Measurements from ENCODE around the gene PPM1E.
"Not testable (repeated sequence)": the region's sequence is repeated elsewhere in the genome, so short reads cannot be mapped to it uniquely, and the experiment has no call there.

The PPM1E gene

DNA sequence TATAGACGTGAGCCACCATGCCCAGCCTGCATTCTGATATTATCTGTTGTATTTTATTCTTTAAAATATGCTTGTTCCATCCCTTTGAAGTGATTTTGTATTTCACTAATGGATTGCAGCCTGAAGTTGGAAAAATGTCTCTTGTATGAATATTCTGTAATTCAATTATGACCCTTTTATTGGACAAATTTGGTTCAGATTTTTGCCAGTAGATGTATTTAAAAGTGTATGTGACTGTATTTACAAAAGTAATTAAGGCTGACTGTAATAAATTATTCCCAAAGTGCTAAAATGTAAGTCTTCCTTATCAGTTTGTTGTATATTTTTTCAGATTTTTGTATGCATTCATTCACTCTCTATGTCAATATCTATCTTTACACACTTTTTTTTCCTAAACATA lies 23.8 kb downstream of the PPM1E start:
- DNase-seq (ENCODE audit: low read depth in 2 of 2), result no peak

DNA sequence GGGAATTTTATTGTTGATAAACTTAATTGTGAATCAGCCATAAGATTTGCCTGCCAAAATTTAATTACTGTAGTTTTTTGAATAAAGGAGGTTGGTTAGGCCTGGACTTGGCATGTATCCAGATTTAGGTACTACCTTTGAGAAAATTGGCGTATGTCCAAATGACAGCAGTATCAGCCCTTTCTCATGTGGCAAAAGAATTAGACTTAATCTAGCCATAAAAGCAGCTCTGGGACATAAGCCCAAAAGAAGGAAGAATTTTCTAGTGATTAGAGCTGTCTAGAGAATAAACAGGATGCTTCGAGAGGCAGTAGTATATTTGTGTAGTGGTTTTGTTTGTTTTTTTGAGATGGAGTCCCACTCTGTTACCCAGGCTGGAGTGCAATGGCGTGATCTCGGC lies 27.7 kb downstream of the PPM1E start:
- DNase-seq (ENCODE audit: low read depth in 2 of 2), result no peak

DNA sequence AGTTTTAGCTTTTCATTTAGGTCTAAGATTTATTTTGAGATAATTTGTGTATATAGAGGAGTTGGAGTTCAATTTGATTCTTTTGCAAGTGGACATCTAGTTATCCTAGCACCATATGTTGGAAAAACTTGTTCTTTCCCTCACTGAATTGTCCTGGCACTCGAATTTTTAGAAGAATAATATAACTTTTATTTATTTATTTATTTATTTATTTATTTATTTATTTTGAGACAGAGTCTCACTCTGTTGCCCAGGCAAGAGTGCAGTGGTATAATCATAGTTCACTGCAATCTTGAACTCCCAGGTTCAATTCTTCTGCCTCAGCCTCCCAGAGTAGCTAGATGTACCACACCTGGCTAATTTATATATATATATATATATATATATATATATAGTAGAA lies 29.4 kb downstream of the PPM1E start:
- DNase-seq (ENCODE audit: low read depth in 2 of 2), result no peak

DNA sequence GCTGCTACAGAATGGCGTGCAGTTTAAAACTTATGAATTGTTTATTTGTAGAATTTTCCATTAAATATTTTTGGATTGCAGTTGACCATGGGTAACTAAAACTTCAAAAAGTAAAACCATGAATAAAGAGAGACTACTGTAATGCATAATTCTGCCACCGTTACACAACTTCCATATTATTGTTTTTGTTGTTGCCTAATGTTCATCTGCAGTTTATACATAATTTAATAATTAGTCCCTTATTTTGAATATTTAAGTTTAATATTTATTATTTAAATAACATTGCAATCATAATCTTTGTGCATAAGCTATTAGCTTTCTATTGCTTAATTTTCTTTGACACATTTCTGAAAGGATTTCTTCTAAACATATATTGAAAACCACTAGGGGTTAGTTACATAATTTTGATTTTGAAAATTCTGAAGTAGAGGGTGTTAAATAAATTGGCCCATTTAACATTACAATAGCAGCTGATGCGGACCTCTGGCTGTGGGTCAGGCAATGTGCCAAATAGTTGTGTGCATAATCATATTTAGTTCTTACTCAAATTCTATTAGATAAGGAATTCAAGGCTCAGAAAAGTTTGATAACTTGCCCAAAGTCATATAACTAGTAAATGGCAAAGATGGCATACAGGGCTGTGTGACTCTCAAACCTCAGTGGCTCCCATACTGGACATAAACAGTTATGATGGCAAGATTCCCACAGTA lies 31.1 kb downstream of the PPM1E start:
- no peak for DNase-seq (ENCODE audit: low read depth in 2 of 2)

DNA sequence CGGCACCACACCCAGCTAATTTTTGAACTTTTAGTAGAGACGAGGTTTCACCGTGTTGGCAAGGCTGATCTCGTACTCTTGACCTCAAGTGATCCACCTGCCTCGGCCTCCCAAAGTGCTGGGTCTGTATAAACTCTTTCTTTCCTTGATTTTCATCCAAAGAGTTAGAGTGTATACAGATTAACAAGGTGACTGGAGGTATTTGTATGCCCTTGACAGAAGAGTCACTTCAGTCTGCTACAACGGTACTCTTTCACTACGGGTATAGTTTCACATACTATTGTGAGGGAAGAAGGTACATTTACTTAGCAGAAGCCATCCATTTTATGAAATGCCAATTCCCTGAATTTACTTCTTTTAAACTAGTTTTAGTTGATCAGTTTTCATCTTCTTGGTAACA lies 32.5 kb downstream of the PPM1E start:
- DNase-seq (ENCODE audit: low read depth in 2 of 2), result no peak

DNA sequence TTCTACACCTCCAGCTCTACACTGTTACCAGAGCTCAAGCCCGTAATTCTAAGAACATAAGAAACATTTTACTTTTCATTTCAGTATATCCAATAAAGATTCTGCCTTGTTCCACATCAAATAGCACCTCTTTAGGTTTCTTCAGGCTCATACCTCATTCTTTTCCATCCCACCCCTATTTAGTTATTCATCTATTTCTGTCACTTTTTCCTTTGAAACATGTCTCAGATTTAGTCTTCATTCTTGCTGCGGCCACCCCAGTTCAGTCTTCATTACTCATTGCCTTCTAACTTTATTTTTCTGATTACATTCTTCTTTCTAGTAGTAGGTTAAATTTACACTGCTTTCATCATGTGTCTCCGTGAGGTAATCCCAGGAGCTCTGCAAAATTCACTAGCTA lies 33.5 kb downstream of the PPM1E start:
- DNase-seq (ENCODE audit: low read depth in 2 of 2), result no peak

DNA sequence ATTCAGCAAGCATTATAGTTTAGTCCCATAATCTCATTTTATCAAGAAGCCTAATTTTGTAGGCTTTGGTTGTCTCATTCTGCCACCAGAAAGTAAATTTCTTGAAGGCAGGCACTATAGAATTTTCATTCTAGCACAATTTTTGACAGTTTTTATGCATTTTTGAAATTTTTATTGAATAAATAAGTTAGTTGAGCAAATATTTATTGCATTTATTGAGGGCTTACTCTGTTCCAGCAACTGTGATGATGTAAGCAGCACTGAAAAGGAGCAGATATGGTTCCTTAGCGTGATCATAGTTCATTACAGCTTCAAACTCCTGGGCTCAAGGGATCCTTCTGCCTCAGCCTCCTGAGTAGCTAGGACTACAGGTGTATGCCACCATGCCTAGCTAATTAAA lies 34.2 kb downstream of the PPM1E start:
- no peak for DNase-seq (ENCODE audit: low read depth in 2 of 2)

DNA sequence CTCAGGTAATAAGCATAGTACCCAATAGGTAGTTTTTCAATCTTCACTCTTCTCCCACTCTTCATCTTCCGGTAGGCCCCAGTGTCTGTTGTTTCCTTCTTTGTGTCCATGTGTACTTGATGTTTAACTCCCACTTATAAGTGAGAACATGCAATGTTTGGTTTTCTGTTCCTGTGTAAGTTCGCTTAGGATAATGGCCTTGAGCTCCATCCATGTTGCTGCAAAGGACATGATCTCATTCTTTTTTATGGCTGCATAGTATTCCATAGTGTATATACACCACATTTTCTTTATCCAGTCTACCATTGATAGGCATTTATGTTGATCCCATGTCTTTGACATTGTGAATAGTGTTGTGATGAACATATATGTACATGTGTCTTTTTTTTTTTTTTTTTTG lies 38.9 kb downstream of the PPM1E start:
- not testable (repeated sequence) for DNase-seq (ENCODE audit: low read depth in 2 of 2)

DNA sequence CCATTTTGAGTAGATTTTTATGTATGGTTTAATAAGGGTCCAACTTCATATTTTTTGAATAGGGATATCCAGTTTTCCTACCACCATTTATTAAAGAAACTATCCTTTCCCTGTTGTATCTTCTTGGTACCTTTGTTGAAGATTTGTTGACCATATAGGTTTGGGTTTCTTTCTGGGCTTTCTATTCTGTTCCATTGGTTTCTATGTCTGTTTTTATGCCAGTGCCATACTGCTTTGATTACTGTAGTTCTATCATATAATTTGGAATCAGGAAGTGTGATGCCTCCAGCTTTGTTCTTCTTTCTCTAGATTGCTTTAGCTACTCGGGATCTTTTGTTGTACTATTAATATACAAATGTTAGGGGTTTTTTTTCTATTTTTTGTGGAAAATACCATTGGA lies 46.5 kb downstream of the PPM1E start:
- DNase-seq (ENCODE audit: low read depth in 2 of 2), result no peak

DNA sequence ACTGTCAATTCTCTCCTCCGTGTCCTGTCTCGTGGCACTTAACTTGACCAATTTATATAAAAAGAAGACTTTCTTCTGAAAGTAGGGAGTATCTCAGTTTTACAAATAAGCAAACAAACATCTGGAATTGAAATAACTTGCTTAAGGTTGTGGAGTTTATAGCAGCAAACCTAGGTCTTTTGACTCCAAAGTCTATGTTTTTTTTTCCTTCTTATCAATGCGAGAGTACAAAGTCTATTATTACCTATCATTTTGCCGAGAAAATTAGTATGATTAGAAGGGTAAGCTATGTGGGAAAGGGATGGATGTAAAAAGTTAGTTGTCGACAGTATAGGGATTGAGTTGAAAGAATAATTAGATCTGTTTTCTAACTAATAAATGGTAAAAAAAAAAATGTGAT lies 50.4 kb downstream of the PPM1E start:
- DNase-seq (ENCODE audit: low read depth in 2 of 2), result no peak

DNA sequence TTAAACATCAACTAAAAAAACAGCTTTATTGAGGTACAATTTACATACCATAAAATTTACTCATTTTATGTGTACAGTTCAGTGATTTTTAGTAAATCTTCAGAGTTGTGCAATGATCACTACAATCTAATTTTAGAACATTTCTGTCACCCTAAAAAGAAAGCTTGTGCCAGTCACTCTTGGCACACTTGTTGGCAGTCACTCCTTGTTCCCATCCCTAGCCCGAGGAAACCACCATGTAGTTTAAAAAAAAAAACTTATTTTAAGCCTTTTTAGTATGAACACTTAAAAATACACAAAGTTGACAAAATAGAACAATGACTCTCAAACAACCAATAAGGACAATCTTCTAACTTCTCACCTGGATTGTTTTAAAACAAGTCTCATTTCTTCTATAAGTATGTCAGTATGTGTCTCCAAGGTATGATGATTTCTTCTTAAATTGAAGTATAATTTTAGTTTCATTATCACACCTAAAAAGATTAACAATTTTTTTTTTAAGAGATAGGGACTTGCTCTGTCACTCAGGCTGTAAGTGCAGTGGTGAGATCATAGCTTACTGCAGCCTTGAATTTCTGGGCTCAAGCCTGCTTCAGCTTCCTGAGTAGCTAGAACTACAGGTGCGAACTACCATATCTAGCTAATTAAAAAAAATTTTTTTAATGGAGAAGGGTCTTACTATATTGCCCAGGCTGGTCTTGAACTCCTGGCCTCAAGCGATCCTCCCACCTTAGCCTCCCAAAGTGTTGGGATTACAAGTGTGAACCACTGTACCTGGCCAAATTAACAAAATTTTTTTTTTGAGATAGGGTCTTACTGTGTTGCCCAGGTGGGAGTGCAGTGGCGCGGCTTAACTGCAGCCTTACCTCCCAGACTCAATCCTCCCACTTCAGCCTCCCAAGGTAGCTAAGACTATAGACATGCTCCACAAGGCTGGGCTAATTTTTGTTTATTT lies 53.2 kb downstream of the PPM1E start:
- no peak for DNase-seq (ENCODE audit: low read depth in 2 of 2)

DNA sequence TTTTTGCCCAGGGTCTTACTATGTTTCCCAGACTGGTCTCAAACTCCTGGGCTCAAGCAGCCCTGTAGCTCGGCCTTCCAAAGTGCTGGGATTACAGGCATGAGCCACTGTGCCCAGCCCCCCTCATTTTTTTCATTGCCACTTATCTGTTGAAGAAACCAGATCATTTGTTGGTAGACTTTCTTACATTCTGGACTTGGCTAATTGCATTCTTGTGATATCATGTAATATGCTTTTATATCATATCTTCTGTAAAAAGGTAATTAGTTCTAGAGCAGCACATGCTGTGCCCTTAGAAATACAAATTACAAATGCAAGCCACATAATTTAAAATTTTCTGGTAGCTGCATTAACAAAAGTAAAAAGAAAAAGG lies 53.9 kb downstream of the PPM1E start:
- no peak for DNase-seq (ENCODE audit: low read depth in 2 of 2)

DNA sequence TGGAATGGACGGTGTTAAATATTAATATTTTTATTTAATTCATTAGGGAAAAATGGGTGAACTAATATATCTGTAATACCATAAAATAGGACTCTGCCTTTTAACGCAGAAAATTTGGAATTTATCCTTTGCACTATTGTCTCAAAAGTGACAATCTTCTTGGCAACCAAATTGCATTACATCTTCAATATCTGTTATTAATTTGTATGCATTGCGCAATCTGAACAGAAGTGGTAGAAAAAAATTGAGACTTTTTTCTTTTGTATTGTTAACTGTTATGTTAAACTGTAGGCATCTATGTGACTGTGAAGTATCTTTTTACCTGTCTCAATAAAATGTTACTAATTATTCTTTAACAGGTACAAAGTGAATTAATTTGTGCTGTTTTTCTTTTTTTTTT lies 55.6 kb downstream of the PPM1E start:
- no peak for DNase-seq (ENCODE audit: low read depth in 2 of 2)

DNA sequence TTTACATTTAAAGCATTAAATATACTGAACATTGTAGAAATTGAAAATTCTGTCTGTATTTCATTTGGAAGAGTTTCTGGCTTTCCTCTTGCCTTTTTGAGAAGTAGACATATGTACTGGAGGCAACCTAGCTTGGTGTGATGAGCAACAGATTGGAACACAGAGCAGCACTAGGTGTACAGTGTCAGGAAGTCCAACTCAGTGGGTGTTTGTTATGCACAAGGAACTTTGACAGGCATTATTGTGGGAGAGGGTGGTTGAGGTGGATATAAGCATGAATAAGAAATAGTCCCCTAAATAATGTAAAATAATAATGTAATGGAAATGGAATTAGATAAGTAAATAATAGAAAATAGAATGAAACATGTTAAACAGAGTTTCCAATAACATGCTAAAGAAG lies 58.1 kb downstream of the PPM1E start:
- no peak for DNase-seq (ENCODE audit: low read depth in 2 of 2)

DNA sequence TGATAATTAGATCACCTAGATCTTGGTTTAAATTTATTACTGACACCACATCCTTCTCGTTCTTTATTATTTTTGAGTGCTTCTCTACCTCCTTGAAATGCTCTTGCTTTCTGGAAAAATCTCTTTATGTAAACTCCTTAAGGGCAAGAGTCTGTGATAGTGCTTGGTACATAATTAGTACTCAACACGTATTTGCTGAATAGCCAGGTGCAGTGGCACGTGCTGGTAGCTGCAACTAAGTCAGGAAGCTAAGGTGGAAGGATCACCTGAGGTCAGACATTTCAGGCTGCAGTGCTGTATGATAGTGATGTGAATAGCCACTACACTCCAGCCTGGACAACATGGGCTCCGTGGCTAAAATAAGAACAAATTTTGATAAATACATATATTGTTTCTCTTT lies 63.0 kb downstream of the PPM1E start:
- DNase-seq (ENCODE audit: low read depth in 2 of 2), result no peak

DNA sequence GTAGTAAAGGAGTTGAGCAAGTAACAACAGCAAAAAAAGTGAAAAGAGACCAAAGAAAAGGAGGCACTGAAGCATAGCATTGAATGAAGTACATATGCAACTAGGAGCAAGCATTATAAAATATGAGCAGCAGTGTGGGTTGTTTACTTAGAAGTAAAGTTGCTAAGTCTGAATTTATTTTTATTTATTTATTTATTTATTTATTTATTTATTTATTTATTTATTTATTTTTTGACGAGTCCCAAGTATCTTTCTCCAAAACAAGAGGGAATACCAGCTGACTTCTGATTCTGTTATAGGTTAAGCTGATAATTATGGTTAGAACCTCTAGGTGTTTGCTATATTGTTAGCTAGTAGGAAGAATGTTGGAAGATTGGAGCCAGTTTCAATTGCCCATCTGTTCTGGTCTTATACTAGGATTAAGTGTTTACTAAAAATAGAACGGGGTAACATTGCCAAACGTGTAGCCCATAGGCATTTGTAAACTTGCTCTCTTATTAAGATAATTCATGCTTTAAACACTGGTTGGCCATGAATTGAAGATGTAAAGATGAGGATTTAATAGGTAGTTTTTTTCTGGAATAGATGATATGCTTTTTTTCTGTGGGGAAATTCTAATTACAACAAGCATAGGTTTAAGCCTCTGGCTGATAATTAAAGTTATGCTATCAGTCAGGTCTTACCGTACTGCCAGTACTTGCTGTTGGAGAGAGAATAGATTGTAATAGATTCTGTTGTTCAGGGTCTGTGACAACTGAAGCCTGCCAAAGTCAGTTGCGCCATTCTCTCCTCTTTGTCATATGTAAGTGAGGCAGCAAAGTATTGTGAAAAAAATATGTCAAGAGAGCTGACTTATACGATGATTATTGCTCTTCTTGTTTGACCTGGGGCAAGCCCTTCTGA lies 66.7 kb downstream of the PPM1E start:
- DNase-seq (ENCODE audit: low read depth in 2 of 2), result no peak

DNA sequence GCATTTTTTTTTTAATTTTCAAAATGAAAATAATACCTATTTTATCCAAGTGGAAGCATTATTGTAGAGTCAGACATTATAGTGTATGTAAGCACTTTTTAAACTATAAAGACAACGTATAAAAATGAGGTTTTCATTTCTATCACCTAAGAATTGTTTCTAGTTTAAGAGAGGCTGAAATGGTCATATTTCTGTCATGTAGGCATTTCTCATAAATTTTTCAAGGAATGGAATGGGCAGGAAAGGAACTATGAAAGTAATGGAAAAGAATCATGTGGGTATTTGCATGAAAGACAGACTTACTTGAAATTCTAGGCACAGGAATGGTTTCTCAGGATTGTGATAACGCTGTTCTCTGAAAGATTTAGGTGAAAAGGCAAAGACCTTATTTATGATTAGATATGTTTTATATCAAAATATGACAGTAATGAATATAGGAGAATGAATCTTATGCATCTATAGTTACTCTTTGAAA lies 67.4 kb downstream of the PPM1E start:
- no peak for DNase-seq (ENCODE audit: low read depth in 2 of 2)

DNA sequence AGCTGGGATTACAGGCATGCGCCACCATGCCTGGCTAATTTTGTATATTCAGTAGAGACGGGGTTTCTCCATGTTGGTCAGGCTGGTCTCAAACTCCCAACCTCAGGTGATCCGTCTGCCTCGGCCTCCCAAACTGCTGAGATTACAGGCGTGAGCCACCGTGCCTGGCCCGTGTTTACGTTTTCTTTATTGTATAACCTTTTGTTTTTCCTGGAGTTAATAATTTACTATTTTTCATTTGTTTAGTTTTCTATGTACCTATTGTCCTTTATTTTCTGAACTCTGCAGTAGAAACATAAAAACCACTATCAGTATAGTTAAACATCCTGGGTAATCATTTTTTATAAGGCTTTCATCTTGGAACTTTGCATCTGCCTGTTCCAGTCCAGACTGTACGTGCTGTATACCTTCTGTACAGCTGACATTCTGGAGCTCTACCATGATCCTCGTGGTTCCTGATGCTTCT lies 73.6 kb downstream of the PPM1E start:
- DNase-seq (ENCODE audit: low read depth in 2 of 2), result no peak

DNA sequence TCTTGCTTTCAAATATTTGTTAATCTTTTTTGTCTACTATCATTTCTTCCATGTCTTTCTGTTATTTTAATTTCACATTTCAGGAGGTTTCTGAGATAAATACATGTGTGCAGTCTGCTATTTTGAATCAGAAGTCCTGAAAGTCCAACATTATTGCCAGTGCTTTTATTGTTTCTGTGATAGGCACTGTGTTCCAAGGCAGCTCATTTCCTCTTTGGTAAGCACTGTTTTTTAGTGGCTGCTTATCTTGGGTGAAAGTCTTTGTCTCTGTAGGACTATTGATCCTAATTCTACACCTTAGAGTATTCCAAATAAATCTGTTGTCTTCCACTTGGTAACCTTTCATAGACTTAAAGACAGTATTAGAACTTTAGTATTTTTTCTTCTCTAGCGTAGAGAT lies 76.1 kb downstream of the PPM1E start:
- no peak for DNase-seq (ENCODE audit: low read depth in 2 of 2)

DNA sequence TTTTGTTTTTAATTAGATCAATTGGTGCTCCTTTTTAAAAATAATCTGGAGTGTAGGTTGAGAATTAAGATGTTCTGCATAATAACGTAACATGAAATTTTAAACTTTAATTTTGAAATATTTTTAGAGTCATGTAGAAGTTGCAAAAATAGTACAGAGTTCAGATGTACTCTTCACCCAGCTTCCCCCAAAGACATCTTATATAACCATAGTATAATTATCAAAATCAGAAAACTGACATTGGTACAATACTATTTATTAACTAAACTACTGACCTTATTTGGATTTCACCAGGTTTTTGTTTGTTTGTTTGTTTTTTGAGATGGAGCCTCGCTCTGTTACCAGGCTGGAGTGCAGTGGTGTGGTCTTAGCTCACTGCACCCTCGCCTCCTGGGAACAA lies 76.9 kb downstream of the PPM1E start:
- DNase-seq (ENCODE audit: low read depth in 2 of 2), result no peak

DNA sequence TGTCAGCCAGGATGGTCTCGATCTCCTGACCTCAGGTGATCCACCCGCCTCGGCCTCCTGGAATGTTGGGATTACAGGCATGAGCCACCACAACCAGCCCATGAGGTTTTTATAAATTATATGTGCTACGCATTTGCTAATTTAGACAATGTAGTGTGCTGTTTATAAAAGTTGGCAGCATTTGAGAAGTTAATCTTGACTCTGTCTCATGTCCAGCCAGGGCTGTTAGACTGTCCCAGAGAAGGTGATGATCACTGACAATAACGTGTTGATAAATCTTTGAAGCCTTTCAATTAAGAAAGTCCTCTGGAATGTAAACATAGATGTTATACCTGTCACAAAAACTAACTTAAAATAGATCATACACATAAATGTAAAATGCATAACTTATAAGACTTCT lies 82.0 kb downstream of the PPM1E start:
- DNase-seq (ENCODE audit: low read depth in 2 of 2), result no peak
